GM23338 (cell line): ENCODE measurements around the gene UBALD2. TPM values are rescaled to one million over a fixed set of nuclear protein-coding genes. Genes with fewer than 3 reads are reported as not detected.

Experiments
- ATAC-seq: fragments of 200-7000 bp; cut with Tn5 transposase; 3 replicates; pipeline ENCODE4 v1.9.1; 2020
- DNase-seq: peaks from one replicate; pipeline ENCODE4 v3.0.0-alpha.2; 2015; ENCODE audit warnings: low spot score
- H2AFZ ChIP-seq: fragments of 200-600 bp; sonication (generic); 2 replicates; pipeline ENCODE4 v1.8.0; 2016; ENCODE audit warnings: antibody characterized with exemption, mild to moderate bottlenecking, moderate library complexity
- H3F3A ChIP-seq: fragments of 200-600 bp; sonication (generic); replicated peaks from 2 replicates; pipeline ENCODE4 v1.8.0; 2017; ENCODE audit warnings: antibody characterized with exemption, mixed run types, low read depth
- H3K27ac ChIP-seq: fragments of 200-600 bp; sonication (generic); 2 replicates; pipeline ENCODE4 v1.6.1; 2016; ENCODE audit warnings: low read depth
- H3K27me3 ChIP-seq: fragments of 200-600 bp; sonication (generic); 2 replicates; pipeline ENCODE4 v1.8.0; 2016; ENCODE audit warnings: mild to moderate bottlenecking, mixed run types, moderate library complexity; ENCODE audit not compliant: insufficient read depth
- H3K36me3 ChIP-seq: fragments of 200-600 bp; sonication (generic); 2 replicates; pipeline ENCODE4 v1.8.0; 2016; ENCODE audit warnings: mild to moderate bottlenecking; ENCODE audit not compliant: insufficient read depth
- H3K4me1 ChIP-seq: fragments of 200-600 bp; sonication (generic); 2 replicates; pipeline ENCODE4 v1.8.0; 2016; ENCODE audit warnings: mild to moderate bottlenecking, moderate library complexity; ENCODE audit not compliant: insufficient read depth
- H3K4me2 ChIP-seq: fragments of 200-600 bp; sonication (generic); 2 replicates; pipeline ENCODE4 v1.7.1; 2017; ENCODE audit warnings: mixed run types
- H3K4me3 ChIP-seq: fragments of 200-600 bp; sonication (generic); 2 replicates; pipeline ENCODE4 v1.6.1; 2016; ENCODE audit warnings: mixed run types
- H3K79me2 ChIP-seq: fragments of 200-600 bp; sonication (generic); replicated peaks from 2 replicates; pipeline ENCODE4 v1.8.0; 2017; ENCODE audit warnings: mild to moderate bottlenecking; ENCODE audit not compliant: insufficient read depth
- H3K9me2 ChIP-seq: fragments of 200-600 bp; sonication (generic); 2 replicates; pipeline ENCODE4 v1.8.0; 2017; ENCODE audit not compliant: insufficient read depth
- H4K20me1 ChIP-seq: fragments of 200-600 bp; sonication (generic); replicated peaks from 2 replicates; pipeline ENCODE4 v1.8.0; 2017; ENCODE audit warnings: mild to moderate bottlenecking; ENCODE audit not compliant: insufficient read depth
- H3K27ac Mint-ChIP-seq: 2 replicates; pipeline ENCODE4 v1.8.0; 2020; ENCODE audit warnings: inconsistent platforms, mild to moderate bottlenecking, moderate library complexity, mixed read lengths
- H3K27me3 Mint-ChIP-seq: 3 replicates; pipeline ENCODE4 v1.8.0; 2022; ENCODE audit warnings: low read depth, mild to moderate bottlenecking, moderate library complexity, mixed read lengths, inconsistent platforms; ENCODE audit not compliant: insufficient read depth, poor library complexity
- H3K36me3 Mint-ChIP-seq: 3 replicates; pipeline ENCODE4 v1.8.0; 2021; ENCODE audit warnings: low read depth, mild to moderate bottlenecking, inconsistent platforms, moderate library complexity, mixed read lengths
- H3K4me1 Mint-ChIP-seq: 3 replicates; pipeline ENCODE4 v1.8.0; 2020; ENCODE audit warnings: mild to moderate bottlenecking, inconsistent platforms, mixed read lengths
- H3K4me3 Mint-ChIP-seq: 3 replicates; pipeline ENCODE4 v1.8.0; 2021; ENCODE audit warnings: moderate library complexity, mild to moderate bottlenecking, inconsistent platforms, mixed read lengths
- H3K9me3 Mint-ChIP-seq: 3 replicates; pipeline ENCODE4 v1.8.0; 2020; ENCODE audit warnings: moderate library complexity, mild to moderate bottlenecking, inconsistent platforms, mixed read lengths
- CREB1 ChIP-seq: fragments of 250-450 bp; sonication (Bioruptor Pico); IDR thresholded peaks from 2 replicates; pipeline ENCODE4 v1.5.0; 2020; ENCODE audit warnings: low read depth, mild to moderate bottlenecking, moderate library complexity
- ETS1 ChIP-seq: IDR thresholded peaks from 2 replicates; pipeline ENCODE4 v1.6.1; 2016; ENCODE audit warnings: antibody characterized with exemption
- EZH2 ChIP-seq: fragments of 200-600 bp; sonication (generic); IDR thresholded peaks from one replicate; pipeline ENCODE4 v1.8.0; 2017; ENCODE audit warnings: antibody characterized with exemption, mild to moderate bottlenecking, low read depth; ENCODE audit not compliant: unreplicated experiment
- EZH2phosphoT487 ChIP-seq: fragments of 200-600 bp; sonication (generic); IDR thresholded peaks from one replicate; pipeline ENCODE4 v1.8.1; 2018; ENCODE audit warnings: antibody characterized with exemption; ENCODE audit not compliant: unreplicated experiment
- JUNB ChIP-seq: IDR thresholded peaks from one replicate; pipeline ENCODE4 v1.6.1; 2016; ENCODE audit warnings: antibody characterized with exemption; ENCODE audit not compliant: unreplicated experiment
- NANOG ChIP-seq: IDR thresholded peaks from 2 replicates; pipeline ENCODE4 v1.6.1; 2016; ENCODE audit warnings: antibody characterized with exemption, borderline replicate concordance
- POLR2AphosphoS5 ChIP-seq: IDR thresholded peaks from 2 replicates; pipeline ENCODE4 v1.6.1; 2016; ENCODE audit warnings: antibody characterized with exemption, low read depth
- STAT1 ChIP-seq: IDR thresholded peaks from one replicate; pipeline ENCODE4 v1.6.1; 2016; ENCODE audit warnings: antibody characterized with exemption; ENCODE audit not compliant: unreplicated experiment
- ZNF114 ChIP-seq: fragments of 250-450 bp; sonication (Bioruptor Pico); IDR thresholded peaks from 2 replicates; pipeline ENCODE4 v1.5.0; 2020; ENCODE audit warnings: mild to moderate bottlenecking, moderate library complexity
- ZNF331 ChIP-seq: fragments of 250-450 bp; sonication (Bioruptor Pico); IDR thresholded peaks from 2 replicates; pipeline ENCODE4 v1.5.0; 2020; ENCODE audit warnings: low read depth, mild to moderate bottlenecking, moderate library complexity
- polyA plus RNA-seq: library from polyadenylated mRNA; unstranded; fragments of >200 nt; fragmentation: Nextera tagmentation; extraction: Ambion mirVana; gene quantifications from 2 replicates; pipeline ENCODE4 v1.2.1, GENCODE V29; 2016
- total RNA-seq: library from RNA; depleted of rRNA; stranded (reverse); fragments of >200 nt; shearing (Covaris generic); gene quantifications from 2 replicates; pipeline ENCODE4 v1.2.3, GENCODE V29; 2014
- TF ChIP-seq, protein P1 (sequence below): fragments of 250-450 bp; sonication (Bioruptor Pico); IDR thresholded peaks from 2 replicates; pipeline ENCODE4 v1.5.0; 2020; ENCODE audit warnings: mild to moderate bottlenecking, moderate library complexity
- TF ChIP-seq, protein P2 (sequence below), 2 experiments: fragments of 200-600 bp in 1 of 2; sonication (generic) in 1 of 2; conservative IDR thresholded peaks; 2 replicates each; pipeline versions ENCODE4 v1.5.1 to v1.6.1; 2016 to 2017; ENCODE audit warnings: antibody characterized with exemption in 2 of 2, low read depth in 2 of 2, mild to moderate bottlenecking in 2 of 2, moderate library complexity in 1 of 2
- TF ChIP-seq, protein P3 (sequence below): IDR thresholded peaks from one replicate; pipeline ENCODE4 v1.6.1; 2018; ENCODE audit warnings: antibody characterized with exemption; ENCODE audit not compliant: unreplicated experiment

Gene UBALD2
- total and polyA plus RNA-seq, 2 experiments from 2014 or later: 2.2 to 3.1 TPM

- H3K27ac Mint-ChIP-seq: no peak overlapping the region
Measured at GRCh38 chr17:76246080-76247066, 18.8 kb upstream of the UBALD2 start.

More at GRCh38 chr17:76246080-76247066, 18.8 kb upstream of the UBALD2 start:
- ATAC-seq (peak; percentile 67), DNase-seq (no peak)
- Mint-ChIP-seq H3K9me3 (no peaks in the 10 kb centered on the region), H3K4me3 (no peak overlapping the region; the same call in 2 of the 3 replicates), H3K4me1 (peaks cover 9% of the 10 kb centered on the region), H3K36me3 (no peaks in the 10 kb centered on the region), H3K27me3 (peaks cover 31% of the 10 kb centered on the region)
- Histone ChIP-seq H3K9me2 (no peaks in the 10 kb centered on the region), H3K27ac (no peak overlapping the region), H3K27me3 (peaks cover 21% of the 10 kb centered on the region), H3K4me1 (peaks cover 2% of the 10 kb centered on the region), H2AFZ (peak overlapping the region; percentile 47; the same call in 1 of the 2 replicates), H3K79me2 (no peaks in the 10 kb centered on the region), H3K36me3 (no peaks in the 10 kb centered on the region), H4K20me1 (no peaks in the 10 kb centered on the region), H3K4me3 (no peak overlapping the region), H3F3A (0 out of 2 replicates have a peak, but pooled peaks cover 3% of the 10 kb centered on the region), H3K4me2 (no peak overlapping the region)
- TF ChIP-seq EZH2: no peak
- TF ChIP-seq ZNF114: no peak
- TF ChIP-seq NANOG: no peak
- no peak for TF ChIP-seq JUNB
- TF ChIP-seq EZH2phosphoT487: no peak
- TF ChIP-seq, protein P1, sequence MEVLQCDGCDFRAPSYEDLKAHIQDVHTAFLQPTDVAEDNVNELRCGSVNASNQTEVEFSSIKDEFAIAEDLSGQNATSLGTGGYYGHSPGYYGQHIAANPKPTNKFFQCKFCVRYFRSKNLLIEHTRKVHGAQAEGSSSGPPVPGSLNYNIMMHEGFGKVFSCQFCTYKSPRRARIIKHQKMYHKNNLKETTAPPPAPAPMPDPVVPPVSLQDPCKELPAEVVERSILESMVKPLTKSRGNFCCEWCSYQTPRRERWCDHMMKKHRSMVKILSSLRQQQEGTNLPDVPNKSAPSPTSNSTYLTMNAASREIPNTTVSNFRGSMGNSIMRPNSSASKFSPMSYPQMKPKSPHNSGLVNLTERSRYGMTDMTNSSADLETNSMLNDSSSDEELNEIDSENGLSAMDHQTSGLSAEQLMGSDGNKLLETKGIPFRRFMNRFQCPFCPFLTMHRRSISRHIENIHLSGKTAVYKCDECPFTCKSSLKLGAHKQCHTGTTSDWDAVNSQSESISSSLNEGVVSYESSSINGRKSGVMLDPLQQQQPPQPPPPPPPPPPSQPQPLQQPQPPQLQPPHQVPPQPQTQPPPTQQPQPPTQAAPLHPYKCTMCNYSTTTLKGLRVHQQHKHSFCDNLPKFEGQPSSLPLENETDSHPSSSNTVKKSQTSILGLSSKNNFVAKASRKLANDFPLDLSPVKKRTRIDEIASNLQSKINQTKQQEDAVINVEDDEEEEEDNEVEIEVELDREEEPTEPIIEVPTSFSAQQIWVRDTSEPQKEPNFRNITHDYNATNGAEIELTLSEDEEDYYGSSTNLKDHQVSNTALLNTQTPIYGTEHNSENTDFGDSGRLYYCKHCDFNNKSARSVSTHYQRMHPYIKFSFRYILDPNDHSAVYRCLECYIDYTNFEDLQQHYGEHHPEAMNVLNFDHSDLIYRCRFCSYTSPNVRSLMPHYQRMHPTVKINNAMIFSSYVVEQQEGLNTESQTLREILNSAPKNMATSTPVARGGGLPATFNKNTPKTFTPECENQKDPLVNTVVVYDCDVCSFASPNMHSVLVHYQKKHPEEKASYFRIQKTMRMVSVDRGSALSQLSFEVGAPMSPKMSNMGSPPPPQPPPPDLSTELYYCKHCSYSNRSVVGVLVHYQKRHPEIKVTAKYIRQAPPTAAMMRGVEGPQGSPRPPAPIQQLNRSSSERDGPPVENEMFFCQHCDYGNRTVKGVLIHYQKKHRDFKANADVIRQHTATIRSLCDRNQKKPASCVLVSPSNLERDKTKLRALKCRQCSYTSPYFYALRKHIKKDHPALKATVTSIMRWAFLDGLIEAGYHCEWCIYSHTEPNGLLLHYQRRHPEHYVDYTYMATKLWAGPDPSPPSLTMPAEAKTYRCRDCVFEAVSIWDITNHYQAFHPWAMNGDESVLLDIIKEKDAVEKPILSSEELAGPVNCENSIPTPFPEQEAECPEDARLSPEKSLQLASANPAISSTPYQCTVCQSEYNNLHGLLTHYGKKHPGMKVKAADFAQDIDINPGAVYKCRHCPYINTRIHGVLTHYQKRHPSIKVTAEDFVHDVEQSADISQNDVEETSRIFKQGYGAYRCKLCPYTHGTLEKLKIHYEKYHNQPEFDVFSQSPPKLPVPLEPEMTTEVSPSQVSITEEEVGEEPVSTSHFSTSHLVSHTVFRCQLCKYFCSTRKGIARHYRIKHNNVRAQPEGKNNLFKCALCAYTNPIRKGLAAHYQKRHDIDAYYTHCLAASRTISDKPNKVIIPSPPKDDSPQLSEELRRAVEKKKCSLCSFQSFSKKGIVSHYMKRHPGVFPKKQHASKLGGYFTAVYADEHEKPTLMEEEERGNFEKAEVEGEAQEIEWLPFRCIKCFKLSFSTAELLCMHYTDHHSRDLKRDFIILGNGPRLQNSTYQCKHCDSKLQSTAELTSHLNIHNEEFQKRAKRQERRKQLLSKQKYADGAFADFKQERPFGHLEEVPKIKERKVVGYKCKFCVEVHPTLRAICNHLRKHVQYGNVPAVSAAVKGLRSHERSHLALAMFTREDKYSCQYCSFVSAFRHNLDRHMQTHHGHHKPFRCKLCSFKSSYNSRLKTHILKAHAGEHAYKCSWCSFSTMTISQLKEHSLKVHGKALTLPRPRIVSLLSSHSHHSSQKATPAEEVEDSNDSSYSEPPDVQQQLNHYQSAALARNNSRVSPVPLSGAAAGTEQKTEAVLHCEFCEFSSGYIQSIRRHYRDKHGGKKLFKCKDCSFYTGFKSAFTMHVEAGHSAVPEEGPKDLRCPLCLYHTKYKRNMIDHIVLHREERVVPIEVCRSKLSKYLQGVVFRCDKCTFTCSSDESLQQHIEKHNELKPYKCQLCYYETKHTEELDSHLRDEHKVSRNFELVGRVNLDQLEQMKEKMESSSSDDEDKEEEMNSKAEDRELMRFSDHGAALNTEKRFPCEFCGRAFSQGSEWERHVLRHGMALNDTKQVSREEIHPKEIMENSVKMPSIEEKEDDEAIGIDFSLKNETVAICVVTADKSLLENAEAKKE (CRISPR knock-in tag): no peak
- TF ChIP-seq ETS1: no peak
- no peak for TF ChIP-seq ZNF331 (CRISPR knock-in tag)
- TF ChIP-seq, protein P2, sequence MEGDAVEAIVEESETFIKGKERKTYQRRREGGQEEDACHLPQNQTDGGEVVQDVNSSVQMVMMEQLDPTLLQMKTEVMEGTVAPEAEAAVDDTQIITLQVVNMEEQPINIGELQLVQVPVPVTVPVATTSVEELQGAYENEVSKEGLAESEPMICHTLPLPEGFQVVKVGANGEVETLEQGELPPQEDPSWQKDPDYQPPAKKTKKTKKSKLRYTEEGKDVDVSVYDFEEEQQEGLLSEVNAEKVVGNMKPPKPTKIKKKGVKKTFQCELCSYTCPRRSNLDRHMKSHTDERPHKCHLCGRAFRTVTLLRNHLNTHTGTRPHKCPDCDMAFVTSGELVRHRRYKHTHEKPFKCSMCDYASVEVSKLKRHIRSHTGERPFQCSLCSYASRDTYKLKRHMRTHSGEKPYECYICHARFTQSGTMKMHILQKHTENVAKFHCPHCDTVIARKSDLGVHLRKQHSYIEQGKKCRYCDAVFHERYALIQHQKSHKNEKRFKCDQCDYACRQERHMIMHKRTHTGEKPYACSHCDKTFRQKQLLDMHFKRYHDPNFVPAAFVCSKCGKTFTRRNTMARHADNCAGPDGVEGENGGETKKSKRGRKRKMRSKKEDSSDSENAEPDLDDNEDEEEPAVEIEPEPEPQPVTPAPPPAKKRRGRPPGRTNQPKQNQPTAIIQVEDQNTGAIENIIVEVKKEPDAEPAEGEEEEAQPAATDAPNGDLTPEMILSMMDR (conservative IDR thresholded peaks at IDR 0.05; ENCODE audit: low read depth in 2 of 2): no peak
- TF ChIP-seq, protein P3, sequence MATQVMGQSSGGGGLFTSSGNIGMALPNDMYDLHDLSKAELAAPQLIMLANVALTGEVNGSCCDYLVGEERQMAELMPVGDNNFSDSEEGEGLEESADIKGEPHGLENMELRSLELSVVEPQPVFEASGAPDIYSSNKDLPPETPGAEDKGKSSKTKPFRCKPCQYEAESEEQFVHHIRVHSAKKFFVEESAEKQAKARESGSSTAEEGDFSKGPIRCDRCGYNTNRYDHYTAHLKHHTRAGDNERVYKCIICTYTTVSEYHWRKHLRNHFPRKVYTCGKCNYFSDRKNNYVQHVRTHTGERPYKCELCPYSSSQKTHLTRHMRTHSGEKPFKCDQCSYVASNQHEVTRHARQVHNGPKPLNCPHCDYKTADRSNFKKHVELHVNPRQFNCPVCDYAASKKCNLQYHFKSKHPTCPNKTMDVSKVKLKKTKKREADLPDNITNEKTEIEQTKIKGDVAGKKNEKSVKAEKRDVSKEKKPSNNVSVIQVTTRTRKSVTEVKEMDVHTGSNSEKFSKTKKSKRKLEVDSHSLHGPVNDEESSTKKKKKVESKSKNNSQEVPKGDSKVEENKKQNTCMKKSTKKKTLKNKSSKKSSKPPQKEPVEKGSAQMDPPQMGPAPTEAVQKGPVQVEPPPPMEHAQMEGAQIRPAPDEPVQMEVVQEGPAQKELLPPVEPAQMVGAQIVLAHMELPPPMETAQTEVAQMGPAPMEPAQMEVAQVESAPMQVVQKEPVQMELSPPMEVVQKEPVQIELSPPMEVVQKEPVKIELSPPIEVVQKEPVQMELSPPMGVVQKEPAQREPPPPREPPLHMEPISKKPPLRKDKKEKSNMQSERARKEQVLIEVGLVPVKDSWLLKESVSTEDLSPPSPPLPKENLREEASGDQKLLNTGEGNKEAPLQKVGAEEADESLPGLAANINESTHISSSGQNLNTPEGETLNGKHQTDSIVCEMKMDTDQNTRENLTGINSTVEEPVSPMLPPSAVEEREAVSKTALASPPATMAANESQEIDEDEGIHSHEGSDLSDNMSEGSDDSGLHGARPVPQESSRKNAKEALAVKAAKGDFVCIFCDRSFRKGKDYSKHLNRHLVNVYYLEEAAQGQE: no peak
- TF ChIP-seq STAT1: no peak
- TF ChIP-seq CREB1 (CRISPR knock-in tag): no peak
- no peak for TF ChIP-seq POLR2AphosphoS5
